SIG-M5 treated with dmso at 0.1 percent for 504 hours (cell line): ENCODE measurements around the gene ACKR4.
"Not testable (repeated sequence)": the region's sequence is repeated elsewhere in the genome, so short reads cannot be mapped to it uniquely, and the experiment has no call there.

Source experiments
- DNase-seq: peaks from one replicate; lab custom pipeline; 2025; ENCODE audit not compliant: unreplicated experiment; lab: John Stamatoyannopoulos, UW

The ACKR4 gene

DNA sequence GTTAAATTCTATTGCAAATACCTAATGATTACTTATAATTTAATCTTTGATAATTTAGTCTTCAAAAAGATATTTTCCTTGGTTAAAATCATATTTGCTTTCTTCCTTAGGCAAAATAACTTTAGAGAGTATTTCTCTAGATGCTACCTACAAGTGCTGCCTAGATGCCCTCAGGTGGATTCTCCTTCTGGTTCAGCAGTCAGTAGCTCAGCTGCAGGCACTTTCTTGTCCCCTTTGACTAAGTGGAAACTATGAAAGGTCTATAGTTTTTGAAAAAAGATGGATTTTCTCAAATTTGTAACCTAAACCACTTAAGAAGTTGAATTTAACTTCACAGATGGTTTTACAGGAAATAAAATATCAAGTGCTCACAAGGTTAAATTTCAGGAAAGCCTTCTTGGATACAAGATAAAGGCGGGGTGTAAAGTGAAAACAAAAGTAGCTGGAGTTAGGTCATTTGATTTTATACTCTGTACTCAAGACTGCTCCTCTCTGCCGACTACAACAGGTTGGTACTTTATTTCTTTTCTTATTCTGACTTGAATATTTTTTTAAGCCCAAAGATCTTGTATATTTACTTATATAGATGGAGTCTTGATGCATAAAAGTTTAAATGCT, at the start of gene ACKR4:
Gene ACKR4 (plus strand): TSS at position 455 of the 618 bp plus-strand sequence. CDS start 3,128 bp downstream, outside the sequence.
- no peak for DNase-seq

- DNase-seq, result no peak
These were observed 47.9 kb upstream of the ACKR4 start for GRCh38 chr3:132549169-132549568.

GRCh38 chr3:132549890-132550578, 47.0 kb upstream of the ACKR4 start:
- no peak for DNase-seq

GRCh38 chr3:132550579-132551305, 46.3 kb upstream of the ACKR4 start:
- peak; percentile 24 for DNase-seq

DNA sequence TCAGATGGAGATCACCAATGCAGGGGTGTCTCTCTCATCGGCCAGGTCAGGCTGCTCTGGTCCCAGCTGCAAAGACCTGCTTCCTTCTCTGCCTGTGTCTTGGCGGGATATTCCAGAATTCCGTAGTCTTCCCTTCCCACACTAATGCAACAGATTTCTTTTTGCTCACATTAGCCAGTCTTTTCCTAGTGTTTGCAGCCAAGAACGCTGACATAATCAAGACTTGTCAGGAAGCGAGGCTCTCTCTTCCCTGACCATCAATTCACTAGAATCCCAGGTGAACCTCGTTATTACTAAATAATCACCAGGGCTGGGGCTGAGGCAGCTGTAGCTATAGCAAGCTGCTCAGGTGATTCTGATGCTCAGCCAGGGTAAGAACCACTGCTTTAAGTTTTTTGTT, 43.2 kb upstream of the ACKR4 start:
- no peak for DNase-seq

DNA sequence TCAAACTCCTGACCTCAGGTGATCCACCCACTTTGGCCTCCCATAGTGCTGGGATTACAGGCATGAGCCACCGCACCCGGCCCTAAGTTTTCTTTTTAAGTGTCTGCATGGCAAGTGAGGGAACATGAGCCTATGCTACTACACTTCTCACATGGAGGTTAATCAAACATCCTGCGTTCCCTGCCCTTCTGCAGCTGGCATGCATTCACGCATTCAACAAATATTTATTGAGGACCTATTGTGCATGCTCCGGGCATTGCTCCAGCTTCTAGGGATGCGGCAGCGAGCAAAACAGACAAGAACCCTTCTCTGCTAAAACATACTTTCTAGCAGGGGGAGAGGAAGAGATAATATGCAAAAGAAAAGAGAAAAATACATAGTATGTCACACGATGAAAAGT, 42.6 kb upstream of the ACKR4 start:
- DNase-seq, result no peak

DNA sequence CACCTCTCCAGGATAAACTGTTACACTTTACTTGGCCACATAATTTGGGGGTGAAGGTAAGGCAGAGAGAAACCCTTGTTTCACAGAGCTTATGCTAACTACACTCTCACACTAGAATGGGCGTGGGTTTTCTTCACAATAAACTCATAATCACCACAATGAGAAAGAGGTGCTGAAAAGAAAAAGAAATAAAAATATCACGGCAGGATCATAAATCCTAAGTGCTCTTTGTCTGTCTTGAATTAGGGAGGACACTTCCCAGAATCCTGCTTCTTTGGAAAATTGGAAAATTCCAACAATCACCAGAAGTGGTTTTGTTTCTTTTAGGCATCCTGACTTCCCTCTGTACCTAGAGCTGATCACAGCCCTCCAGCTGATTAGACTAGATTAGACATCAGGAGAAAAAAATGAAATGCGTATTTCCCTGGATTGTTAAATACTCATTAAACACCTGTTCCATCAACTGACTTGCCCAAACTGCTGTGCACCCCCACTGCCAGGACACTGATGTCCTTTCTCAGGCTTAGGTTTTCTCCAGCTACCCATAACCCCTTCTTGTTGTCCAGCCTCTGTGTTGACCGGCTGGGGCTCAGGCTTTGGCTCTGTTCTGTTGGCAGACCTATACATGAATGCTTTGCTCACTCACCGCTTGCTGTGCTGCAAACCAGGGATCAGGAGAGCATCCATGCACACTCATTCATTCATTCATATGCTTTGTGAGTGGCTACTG, 41.6 kb upstream of the ACKR4 start:
- no peak for DNase-seq

DNA sequence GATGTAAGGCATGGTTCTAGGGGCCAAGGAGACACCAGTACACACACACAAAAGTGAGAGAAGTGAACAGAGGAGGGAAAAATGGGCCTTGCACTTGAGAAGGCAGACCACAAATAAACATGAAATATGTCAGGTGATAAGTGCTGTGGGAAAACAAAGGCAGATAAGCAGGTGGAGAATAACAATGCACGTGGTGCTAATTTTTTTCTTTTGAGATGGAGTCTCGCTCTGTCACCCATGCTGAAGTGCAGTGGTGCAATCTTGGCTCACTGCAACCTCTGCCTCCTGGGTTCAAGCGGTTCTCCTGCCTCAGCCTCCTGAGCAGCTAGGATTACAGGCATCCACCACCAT, 41.1 kb upstream of the ACKR4 start:
- not testable (repeated sequence) for DNase-seq

DNA sequence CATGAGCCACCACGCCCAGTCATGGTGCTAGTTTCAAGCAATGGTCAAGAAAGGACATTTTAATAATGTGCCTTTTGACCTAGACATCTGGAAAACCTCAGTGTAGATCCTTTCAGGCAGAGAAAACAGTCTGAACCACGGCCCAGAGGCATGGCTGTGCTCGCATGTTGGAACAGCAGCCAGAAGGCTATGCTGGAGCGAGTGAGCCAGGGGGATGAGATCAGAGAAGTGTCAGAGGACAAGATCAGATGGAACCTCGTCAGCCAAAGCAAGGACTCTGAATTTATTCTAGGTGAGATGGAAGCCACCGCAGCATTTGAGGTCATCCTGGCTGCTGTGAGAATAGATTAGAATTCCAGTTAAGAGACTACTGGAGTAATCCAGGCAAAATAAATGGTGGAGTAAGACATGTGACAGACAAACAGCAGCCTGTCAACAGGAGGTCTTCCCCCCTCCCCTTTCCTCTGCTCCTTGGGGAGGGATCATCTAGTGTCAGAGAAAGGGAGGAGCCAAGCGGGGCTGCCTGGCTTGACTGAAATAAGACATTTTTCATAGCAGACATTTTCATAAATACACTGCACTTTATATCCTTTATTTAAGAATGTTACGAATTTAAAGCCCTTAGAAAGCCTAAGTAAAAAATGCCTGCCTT, 40.4 kb upstream of the ACKR4 start:
- DNase-seq, result no peak

DNA sequence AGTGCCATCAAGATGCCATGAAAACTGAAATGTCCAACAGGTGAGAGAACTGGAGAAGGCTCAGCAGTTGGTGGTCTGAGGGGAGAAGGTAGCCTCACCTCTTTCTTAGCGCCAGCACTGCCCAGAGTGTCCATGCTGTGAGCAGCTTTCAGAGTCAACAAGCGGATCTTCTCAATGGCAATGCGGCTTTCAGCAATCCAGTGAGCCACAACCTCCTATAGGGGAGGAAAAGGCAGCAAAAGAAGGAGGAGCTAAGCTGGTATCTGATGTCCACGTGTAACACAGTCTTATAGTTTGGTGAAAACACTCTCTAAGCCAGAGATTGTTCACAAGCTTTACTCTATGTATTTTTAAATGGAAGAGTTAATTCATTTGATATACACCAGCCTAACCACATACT, 36.1 kb upstream of the ACKR4 start:
- no peak for DNase-seq

GRCh38 chr3:132563420-132564069, 33.5 kb upstream of the ACKR4 start:
- DNase-seq, result no peak

- DNase-seq, result no peak
These were observed 33.0 kb upstream of the ACKR4 start for GRCh38 chr3:132564070-132564465.

GRCh38 chr3:132568422-132568821, 28.6 kb upstream of the ACKR4 start:
- no peak for DNase-seq

- no peak for DNase-seq
These were observed 27.9 kb upstream of the ACKR4 start for GRCh38 chr3:132569153-132569552.

DNA sequence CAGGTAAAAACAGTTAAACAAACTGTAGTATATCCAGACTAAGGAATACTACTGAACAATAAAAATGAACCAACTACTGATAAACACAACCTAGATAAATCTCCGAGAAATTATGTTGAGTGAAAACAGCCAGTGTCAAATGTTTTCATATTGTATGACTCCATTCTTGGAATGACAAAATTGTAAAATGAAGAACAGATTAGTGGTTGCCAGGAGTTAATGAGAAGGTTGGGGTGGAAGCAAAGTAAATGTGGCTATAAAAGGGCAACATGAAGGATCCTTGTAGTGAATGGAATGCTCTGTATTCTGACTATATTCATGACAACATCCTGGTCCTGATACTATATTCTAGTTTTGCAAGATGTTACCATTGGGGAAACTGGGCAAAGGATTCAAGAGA, 27.5 kb upstream of the ACKR4 start:
- DNase-seq, result no peak

DNA sequence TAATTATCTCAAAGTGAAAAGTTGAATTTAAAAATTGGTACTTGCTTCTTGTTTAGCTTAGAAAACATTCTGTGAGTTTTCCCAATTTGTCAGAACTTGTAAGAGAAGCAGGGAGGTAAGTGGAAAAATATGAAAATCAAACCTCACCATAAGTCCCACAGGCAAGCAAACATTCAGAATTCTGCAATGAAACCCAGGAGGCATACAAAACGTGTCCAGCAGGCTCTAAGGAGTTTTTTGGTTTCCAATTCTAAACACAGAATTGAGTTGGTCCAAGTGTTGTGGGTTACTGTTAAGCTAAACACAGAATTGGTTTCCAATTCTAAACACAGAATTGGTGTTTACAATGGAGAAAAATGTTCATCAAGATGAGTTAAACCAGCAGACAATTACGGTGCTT, 27.1 kb upstream of the ACKR4 start:
- DNase-seq, result no peak

DNA sequence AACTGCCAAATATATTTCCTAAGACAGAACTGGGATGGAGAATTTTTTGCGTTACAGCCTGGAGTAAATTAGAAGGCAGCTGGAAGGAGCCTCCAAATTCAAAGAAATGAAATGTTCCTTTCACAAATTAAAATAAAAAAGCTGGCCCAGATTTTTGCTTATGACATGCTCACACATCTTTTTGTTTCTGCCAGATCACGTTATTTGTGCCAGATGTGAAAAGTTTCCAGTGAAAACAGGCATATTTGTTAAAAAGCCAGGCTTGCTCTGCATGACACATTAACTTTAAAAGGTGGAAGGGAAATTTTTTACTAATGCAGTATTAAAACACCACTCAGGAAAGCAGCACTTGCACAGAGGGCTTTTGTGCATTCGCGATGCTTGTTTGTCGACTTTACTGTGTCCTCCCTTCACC, 23.3 kb upstream of the ACKR4 start:
- no peak for DNase-seq

DNA sequence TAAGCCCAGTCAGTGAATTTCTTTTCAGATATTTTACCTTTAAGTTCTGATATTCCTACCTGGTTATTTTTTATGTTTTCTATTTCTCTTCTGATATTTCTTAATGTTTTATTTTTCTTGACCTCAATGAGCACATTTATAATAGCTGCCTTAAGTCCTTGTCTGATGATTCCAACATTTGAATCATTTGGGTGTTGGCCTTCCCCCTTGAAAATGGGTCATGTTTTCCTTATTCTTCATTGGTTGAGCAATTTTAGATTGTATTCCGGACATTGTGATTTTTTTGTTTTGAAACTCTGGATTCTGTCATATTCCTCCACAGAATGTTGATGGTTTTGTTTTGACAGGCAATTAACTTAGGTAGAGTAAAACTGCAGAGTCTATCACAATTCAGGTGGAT, 9.7 kb upstream of the ACKR4 start:
- no peak for DNase-seq

DNA sequence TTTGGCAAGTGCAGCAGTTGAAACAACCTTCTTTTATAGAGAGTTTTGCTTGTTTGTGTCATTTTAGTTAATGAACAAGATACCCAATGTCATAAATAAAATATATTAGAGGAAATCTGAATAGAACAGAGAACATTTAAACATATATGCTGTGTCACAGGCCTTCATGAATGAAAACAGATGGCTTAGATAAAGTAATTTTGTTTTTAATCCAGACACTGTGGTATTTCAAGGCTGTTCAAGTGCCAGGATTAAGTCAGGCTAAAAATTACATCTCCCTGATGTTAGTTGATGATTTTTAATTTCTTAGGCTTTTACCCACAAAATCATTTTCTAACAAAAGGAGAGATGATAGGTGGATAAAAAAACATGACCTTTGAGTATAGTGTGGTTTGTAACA, 4.9 kb upstream of the ACKR4 start:
- DNase-seq, result no peak

DNA sequence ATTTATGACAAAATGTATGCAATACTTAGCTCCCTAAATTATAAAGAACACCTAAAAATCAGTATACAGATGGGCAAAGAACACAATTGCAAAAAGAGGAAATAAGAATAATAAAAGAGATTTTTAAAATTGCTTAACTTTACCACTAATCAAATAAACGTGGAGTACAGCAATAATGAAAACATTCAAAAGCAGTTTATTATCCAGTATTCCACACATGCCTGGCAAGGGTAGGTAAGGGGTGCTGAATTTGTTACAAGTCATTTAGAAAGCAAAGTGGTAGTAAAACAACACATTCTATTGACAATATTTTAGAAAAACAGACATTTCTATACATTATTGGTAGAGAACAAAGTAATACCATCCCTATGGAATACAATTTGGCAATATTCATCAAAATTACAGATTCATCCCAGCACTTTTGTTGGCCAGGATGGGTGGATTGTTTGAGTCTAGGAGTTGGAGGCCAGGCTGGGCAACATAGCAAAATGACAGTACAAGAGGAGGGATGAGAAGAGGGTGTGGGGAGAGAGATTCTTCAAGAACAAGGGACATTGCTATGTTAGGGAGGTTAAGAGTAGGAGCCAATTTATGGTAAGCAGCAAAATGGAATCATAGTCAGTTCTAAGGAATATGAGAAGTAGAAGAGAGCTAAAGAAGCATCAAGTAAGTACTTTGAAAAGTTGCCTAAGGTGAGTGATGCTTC, 3.7 kb upstream of the ACKR4 start:
- DNase-seq, result no peak
